ENCODE measurements around the gene UNC5C. TPM values are rescaled to one million over a fixed set of nuclear protein-coding genes. Genes with fewer than 3 reads are reported as not detected.

UNC5C gene
- total RNA-seq, 2 experiments from 2014 or later = not detected

- H3K27me3 Mint-ChIP-seq = no peaks in the 10 kb centered on the region
- H3K36me3 Mint-ChIP-seq (ENCODE audit: low read depth) = no peaks in the 10 kb centered on the region
- TF ChIP-seq CTCF (IDR thresholded peaks at IDR 0.05) = no peak
- ChIA-PET CTCF (interaction anchor here (0.7 to 2.0 kb wide), 6 partner anchors 14 to 432 kb away, joined by 3 to 6 read pairs (median 3); no protein-coding TSS in a partner anchor), POLR2A (no interaction called here)
- H3K9me3 Mint-ChIP-seq = no peaks in the 10 kb centered on the region
- DNase-seq = no peak
- H3K4me3 Mint-ChIP-seq = no peak overlapping the region
- H3K27ac Mint-ChIP-seq = no peak overlapping the region
- no peak for ATAC-seq
- no peaks in the 10 kb centered on the region for H3K4me1 Mint-ChIP-seq (ENCODE audit: low read depth)
- intact Hi-C loops (cut with micrococcal nuclease) = no loop called here
These were observed 343.9 kb downstream of the UNC5C start for GRCh38 chr4:95204873-95205272.

DNA sequence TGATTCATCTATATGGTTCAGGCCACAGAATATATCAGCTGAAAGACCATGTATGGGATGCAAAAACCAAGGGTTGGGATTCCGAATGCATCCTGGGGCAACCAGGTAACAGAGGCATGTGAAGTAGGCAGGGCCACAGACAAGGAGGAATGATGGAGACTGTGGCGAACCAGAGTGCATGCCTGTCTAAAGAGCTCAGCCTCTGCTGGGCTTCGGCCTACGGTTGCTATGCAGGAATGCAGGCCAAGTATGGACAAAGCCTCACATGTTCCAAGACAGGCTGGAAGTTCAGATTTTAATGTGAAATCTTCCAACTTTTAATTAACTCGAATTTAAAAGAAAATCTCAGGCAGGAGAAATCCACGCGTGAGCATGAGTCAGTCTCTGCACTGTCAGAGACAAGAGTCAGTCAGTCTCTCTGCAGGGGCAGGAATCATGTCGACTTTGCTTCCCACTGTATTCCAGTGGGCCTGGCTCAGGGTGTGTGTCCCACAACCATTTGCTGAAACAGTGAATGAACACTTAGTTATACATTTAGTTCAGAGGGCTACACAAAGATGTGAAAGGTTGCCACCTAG is 344.4 kb downstream of the UNC5C start:
- Mint-ChIP-seq H3K27me3 (no peaks in the 10 kb centered on the region), H3K4me3 (no peak overlapping the region), H3K9me3 (no peaks in the 10 kb centered on the region), H3K4me1 (ENCODE audit: low read depth) (no peaks in the 10 kb centered on the region), H3K36me3 (ENCODE audit: low read depth) (no peaks in the 10 kb centered on the region), H3K27ac (no peak overlapping the region)
- CTCF ChIA-PET = interaction anchor here (0.7 to 2.0 kb wide), 5 partner anchors 14 to 433 kb away, joined by 3 to 6 read pairs (median 3); no protein-coding TSS in a partner anchor
- POLR2A ChIA-PET = no interaction called here
- ATAC-seq = no peak
- DNase-seq = no peak
- TF ChIP-seq CTCF (IDR thresholded peaks at IDR 0.05) = no peak
- intact Hi-C loops (cut with micrococcal nuclease) = no loop called here

DNA sequence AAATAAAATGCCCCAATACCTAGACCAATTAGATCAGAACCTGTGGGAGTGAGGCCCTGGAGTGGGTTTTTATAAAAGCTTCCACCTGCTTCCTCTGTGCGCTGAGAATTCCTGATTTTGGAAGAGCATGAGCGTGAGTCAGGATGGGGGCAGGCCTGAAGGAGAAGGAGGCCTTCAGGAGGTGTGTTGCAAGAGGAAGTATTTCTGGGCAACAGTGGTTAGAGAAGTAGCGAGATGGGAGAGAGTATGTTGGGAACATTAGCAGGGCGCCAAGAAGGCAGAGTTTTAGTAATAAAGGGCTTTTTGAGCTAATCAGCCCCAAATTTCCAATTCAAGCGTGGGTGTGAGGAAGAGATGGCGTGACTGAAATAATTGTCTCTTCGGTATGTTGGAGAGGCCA is 349.8 kb downstream of the UNC5C start:
- no peaks in the 10 kb centered on the region for H3K36me3 Mint-ChIP-seq (ENCODE audit: low read depth)
- no peaks in the 10 kb centered on the region for H3K27me3 Mint-ChIP-seq
- no peak for TF ChIP-seq CTCF (IDR thresholded peaks at IDR 0.05)
- DNase-seq (no peak), ATAC-seq (no peak)
- H3K9me3 Mint-ChIP-seq = no peaks in the 10 kb centered on the region
- ChIA-PET CTCF (no interaction called here), POLR2A (no interaction called here)
- intact Hi-C loops (cut with micrococcal nuclease) = no loop called here
- H3K4me1 Mint-ChIP-seq (ENCODE audit: low read depth) = no peaks in the 10 kb centered on the region
- no peak overlapping the region for H3K4me3 Mint-ChIP-seq
- no peak overlapping the region for H3K27ac Mint-ChIP-seq

DNA sequence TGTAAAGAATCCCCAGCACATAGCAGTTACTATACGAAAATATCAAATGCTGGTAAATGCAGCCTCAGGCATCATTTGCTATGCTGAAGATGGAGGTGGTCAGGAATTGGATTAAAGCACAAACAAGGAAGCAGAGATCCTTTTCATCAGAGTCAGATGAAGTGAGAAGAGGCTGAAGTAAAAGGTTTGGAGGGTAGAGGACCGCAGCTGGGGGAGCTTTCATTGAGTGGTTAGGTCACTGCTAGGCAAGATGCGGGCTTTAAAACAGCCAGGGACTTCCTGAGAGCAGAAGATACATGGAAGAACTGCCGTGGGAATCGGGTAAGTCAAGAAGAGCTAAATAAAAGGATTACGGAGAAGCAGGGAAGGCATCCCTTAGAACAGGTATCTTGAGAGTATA is 351.4 kb downstream of the UNC5C start:
- no peak for TF ChIP-seq CTCF (IDR thresholded peaks at IDR 0.05)
- CTCF ChIA-PET = no interaction called here
- intact Hi-C loops (cut with micrococcal nuclease) = no loop called here
- ATAC-seq = no peak
- H3K4me3 Mint-ChIP-seq = no peak overlapping the region
- POLR2A ChIA-PET = no interaction called here
- H3K4me1 Mint-ChIP-seq (ENCODE audit: low read depth) = peaks cover 5% of the 10 kb centered on the region
- no peak overlapping the region for H3K27ac Mint-ChIP-seq
- H3K9me3 Mint-ChIP-seq = no peaks in the 10 kb centered on the region
- no peaks in the 10 kb centered on the region for H3K27me3 Mint-ChIP-seq
- no peak for DNase-seq
- H3K36me3 Mint-ChIP-seq (ENCODE audit: low read depth) = no peaks in the 10 kb centered on the region

DNA sequence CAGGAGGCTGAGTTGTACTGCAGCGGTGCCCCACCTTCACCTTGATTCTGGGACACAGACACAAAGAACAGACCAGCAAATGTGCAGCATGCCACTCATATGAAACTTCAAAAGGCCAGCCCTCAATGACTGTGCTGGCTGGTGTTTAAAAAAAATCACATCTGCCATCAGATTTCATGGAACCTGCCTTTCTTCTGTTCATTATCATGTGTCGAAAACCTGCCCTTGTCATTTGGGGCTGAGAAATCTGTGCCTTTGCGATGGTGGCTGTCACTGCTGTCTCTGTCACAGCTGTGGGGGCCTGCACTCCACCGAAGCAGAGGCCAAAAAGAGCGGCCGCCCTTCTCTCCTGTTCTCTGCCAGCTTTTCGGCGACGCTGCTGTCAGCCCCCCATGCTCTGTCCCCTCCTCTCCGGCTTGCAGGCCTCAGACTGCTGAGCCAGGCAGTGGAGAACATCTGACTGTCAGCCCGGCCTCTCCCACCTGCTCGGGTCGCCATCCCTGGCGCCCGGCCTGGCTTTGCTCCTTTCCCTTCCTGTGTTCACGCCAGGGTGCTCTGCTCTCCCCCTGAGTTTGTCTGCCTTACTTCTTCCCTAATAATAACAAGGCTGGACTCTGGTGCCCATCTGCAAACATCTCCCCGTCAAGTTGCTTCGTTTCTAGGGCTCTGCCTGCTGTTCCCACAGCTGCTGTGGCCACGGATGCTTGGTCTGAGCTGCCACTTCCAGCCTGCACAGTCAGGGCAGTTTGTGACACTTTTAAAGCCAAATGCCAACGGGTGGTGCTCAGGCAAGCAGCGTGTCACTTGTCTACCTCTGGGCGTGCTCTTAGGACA is 355.2 kb downstream of the UNC5C start:
- peaks cover 16% of the 10 kb centered on the region for H3K4me1 Mint-ChIP-seq (ENCODE audit: low read depth)
- H3K9me3 Mint-ChIP-seq = no peaks in the 10 kb centered on the region
- CTCF ChIA-PET = no interaction called here
- H3K4me3 Mint-ChIP-seq = no peak overlapping the region
- DNase-seq (no peak), ATAC-seq (no peak)
- POLR2A ChIA-PET = no interaction called here
- no peaks in the 10 kb centered on the region for H3K36me3 Mint-ChIP-seq (ENCODE audit: low read depth)
- TF ChIP-seq CTCF (IDR thresholded peaks at IDR 0.05) = no peak
- H3K27me3 Mint-ChIP-seq = no peaks in the 10 kb centered on the region
- no peak overlapping the region for H3K27ac Mint-ChIP-seq
- intact Hi-C loops (cut with micrococcal nuclease) = no loop called here

Data from activated CD8-positive, alpha-beta T cell treated with anti-CD3 and anti-CD28 coated beads for 36 hours (primary cell).